PC-9 (cell line): ENCODE results near the gene ALKBH5. TPM values are rescaled to one million over a fixed set of nuclear protein-coding genes. Genes with fewer than 3 reads are reported as not detected.

Experiments
- BruUV-seq: library from RNA; stranded (reverse); fragments of 400-500 nt; replicated peaks from 2 replicates; lab custom pipeline; 2021; lab: Mats Ljungman, UMichigan
- CTCF ChIA-PET: fragments of 300-600 bp; sonication (Branson Sonifier 250); formaldehyde crosslinking; loops from one replicate; lab custom pipeline; 2022; ENCODE audit warnings: antibody characterized with exemption; lab: Charles Lee
- POLR2A ChIA-PET: fragments of 300-600 bp; sonication (Branson Sonifier 250); formaldehyde crosslinking; loops from one replicate; lab custom pipeline; 2022; ENCODE audit warnings: antibody characterized with exemption; ENCODE audit not compliant: unreplicated experiment; lab: Charles Lee
- DNase-seq, 2 experiments: peaks; one replicate each; pipeline versions ENCODE4 v3.0.0 to v3.0.0-alpha.2; 2015 to 2022; ENCODE audit warnings: mixed read lengths in 1 of 2
- H2AFZ ChIP-seq: fragments of 200-600 bp; sonication (generic); 2 replicates; pipeline ENCODE4 v1.8.1; 2017; ENCODE audit warnings: antibody characterized with exemption
- H3F3A ChIP-seq: fragments of 200-600 bp; sonication (generic); 2 replicates; pipeline ENCODE4 v1.8.1; 2017; ENCODE audit warnings: antibody characterized with exemption, mild to moderate bottlenecking, low read depth; ENCODE audit not compliant: insufficient read depth
- H3K27ac ChIP-seq: fragments of 200-600 bp; sonication (generic); 2 replicates; pipeline ENCODE4 v1.6.1; 2016; ENCODE audit warnings: mixed run types
- H3K27me3 ChIP-seq: fragments of 200-600 bp; sonication (generic); 2 replicates; pipeline ENCODE4 v1.6.1; 2016; ENCODE audit warnings: low read depth, mixed run types; ENCODE audit not compliant: insufficient read depth
- H3K36me3 ChIP-seq: fragments of 200-600 bp; sonication (generic); 2 replicates; pipeline ENCODE4 v1.6.1; 2016; ENCODE audit warnings: low read depth, mixed run types
- H3K4me1 ChIP-seq: fragments of 200-600 bp; sonication (generic); replicated peaks from 2 replicates; pipeline ENCODE4 v1.6.1; 2016; ENCODE audit warnings: mixed run types; ENCODE audit not compliant: insufficient read depth
- H3K4me2 ChIP-seq: fragments of 200-600 bp; sonication (generic); 2 replicates; pipeline ENCODE4 v1.6.1; 2017; ENCODE audit warnings: mixed run types
- H3K4me3 ChIP-seq: fragments of 200-600 bp; sonication (generic); 2 replicates; pipeline ENCODE4 v1.6.1; 2016; ENCODE audit warnings: mixed run types
- H3K79me2 ChIP-seq: fragments of 200-600 bp; sonication (generic); 2 replicates; pipeline ENCODE4 v1.6.1; 2017; ENCODE audit warnings: low read depth, mixed run types
- H3K9me2 ChIP-seq: fragments of 200-600 bp; sonication (generic); 2 replicates; pipeline ENCODE4 v1.8.1; 2017; ENCODE audit warnings: mild to moderate bottlenecking; ENCODE audit not compliant: insufficient read depth
- H3K9me3 ChIP-seq: fragments of 200-600 bp; sonication (generic); 2 replicates; pipeline ENCODE4 v1.8.1; 2016; ENCODE audit warnings: low read depth; ENCODE audit not compliant: insufficient read depth
- H4K20me1 ChIP-seq: fragments of 200-600 bp; sonication (generic); 2 replicates; pipeline ENCODE4 v1.8.1; 2017; ENCODE audit not compliant: insufficient read depth
- EZH2 ChIP-seq: fragments of 200-600 bp; sonication (generic); IDR thresholded peaks from 2 replicates; pipeline ENCODE4 v1.8.0; 2017; ENCODE audit warnings: antibody characterized with exemption, low read depth
- intact Hi-C: fragments of 100-400 bp; cut with micrococcal nuclease; formaldehyde crosslinking; loops from one replicate; pipeline ENCODE4 v1.10.0; 2022; ENCODE audit not compliant: unreplicated experiment
- total RNA-seq: library from RNA; stranded (reverse); gene quantifications from 2 replicates; pipeline ENCODE4 v1.2.3, GENCODE V29; 2021
- TF ChIP-seq, protein P1 (sequence below): fragments of 200-600 bp; sonication (generic); conservative IDR thresholded peaks from 2 replicates; pipeline ENCODE4 v1.6.1; 2017; ENCODE audit warnings: mixed run types, antibody characterized with exemption, mild to moderate bottlenecking, moderate library complexity

The ALKBH5 gene
- total RNA-seq, 1 experiment from 2014 or later, result 117 TPM

DNA sequence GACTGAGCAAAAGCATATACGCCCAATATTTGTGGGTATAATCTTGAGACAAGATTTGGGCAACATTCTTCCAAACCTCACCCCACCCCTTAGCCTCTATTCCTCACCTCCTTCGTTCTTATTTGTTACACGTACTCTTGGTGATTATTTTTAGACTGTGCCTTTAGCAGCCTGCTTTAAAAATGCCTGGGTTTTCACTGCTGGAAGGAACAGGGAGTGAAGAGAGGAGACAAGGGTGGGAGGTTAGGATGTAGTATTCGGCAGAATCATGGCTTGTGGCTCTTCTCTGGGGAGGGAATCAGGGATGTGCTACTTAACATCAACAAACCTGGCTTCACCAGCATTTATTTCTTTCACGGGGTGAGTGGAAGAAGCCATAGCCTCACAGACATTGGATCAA lies 11.6 kb downstream of the ALKBH5 start:
- ChIA-PET POLR2A (no interaction called here), CTCF (no interaction called here)
- no peaks in the 10 kb centered on the region for H3K9me3 ChIP-seq
- H3F3A ChIP-seq, result no peaks in the 10 kb centered on the region; the same call in none of the 2 replicates
- no peak overlapping the region for H3K4me2 ChIP-seq
- H3K4me3 ChIP-seq, result no peak overlapping the region
- DNase-seq, result no peak
- H3K36me3 ChIP-seq, result peaks cover 5% of the 10 kb centered on the region; the same call in 1 of the 2 replicates
- intact Hi-C loops, result no loop called here
- H3K4me1 ChIP-seq, result no peaks in the 10 kb centered on the region
- BruUV-seq, result no TSS peak
- H3K27ac ChIP-seq, result no peak overlapping the region
- H3K27me3 ChIP-seq, result no peaks in the 10 kb centered on the region
- no peaks in the 10 kb centered on the region for H3K9me2 ChIP-seq
- H4K20me1 ChIP-seq, result peaks cover 49% of the 10 kb centered on the region
- peaks cover 73% of the 10 kb centered on the region for H3K79me2 ChIP-seq
- TF ChIP-seq, protein P1, sequence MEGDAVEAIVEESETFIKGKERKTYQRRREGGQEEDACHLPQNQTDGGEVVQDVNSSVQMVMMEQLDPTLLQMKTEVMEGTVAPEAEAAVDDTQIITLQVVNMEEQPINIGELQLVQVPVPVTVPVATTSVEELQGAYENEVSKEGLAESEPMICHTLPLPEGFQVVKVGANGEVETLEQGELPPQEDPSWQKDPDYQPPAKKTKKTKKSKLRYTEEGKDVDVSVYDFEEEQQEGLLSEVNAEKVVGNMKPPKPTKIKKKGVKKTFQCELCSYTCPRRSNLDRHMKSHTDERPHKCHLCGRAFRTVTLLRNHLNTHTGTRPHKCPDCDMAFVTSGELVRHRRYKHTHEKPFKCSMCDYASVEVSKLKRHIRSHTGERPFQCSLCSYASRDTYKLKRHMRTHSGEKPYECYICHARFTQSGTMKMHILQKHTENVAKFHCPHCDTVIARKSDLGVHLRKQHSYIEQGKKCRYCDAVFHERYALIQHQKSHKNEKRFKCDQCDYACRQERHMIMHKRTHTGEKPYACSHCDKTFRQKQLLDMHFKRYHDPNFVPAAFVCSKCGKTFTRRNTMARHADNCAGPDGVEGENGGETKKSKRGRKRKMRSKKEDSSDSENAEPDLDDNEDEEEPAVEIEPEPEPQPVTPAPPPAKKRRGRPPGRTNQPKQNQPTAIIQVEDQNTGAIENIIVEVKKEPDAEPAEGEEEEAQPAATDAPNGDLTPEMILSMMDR, result no peak
- TF ChIP-seq EZH2, result no peak
- no peak overlapping the region for H2AFZ ChIP-seq

- CTCF ChIA-PET, result no interaction called here
- H3K9me3 ChIP-seq, result no peaks in the 10 kb centered on the region
- H3F3A ChIP-seq, result peaks cover 7% of the 10 kb centered on the region
- no TSS peak for BruUV-seq
- no peak for DNase-seq
- H3K79me2 ChIP-seq, result peaks cover 56% of the 10 kb centered on the region
- H3K9me2 ChIP-seq, result no peaks in the 10 kb centered on the region
- no peak for TF ChIP-seq EZH2
- TF ChIP-seq, protein P1, result no peak
- no peak overlapping the region for H3K4me2 ChIP-seq
- H3K4me1 ChIP-seq, result peaks cover 6% of the 10 kb centered on the region
- peaks cover 47% of the 10 kb centered on the region for H4K20me1 ChIP-seq
- no peak overlapping the region for H2AFZ ChIP-seq
- POLR2A ChIA-PET, result no interaction called here
- H3K4me3 ChIP-seq, result no peak overlapping the region
- no peaks in the 10 kb centered on the region for H3K27me3 ChIP-seq
- H3K27ac ChIP-seq, result no peak overlapping the region
- H3K36me3 ChIP-seq, result peaks cover 5% of the 10 kb centered on the region; the same call in 1 of the 2 replicates
- intact Hi-C loops, result no loop called here
These were observed 14.0 kb downstream of the ALKBH5 start for GRCh38 chr17:18197535-18198194.

DNA sequence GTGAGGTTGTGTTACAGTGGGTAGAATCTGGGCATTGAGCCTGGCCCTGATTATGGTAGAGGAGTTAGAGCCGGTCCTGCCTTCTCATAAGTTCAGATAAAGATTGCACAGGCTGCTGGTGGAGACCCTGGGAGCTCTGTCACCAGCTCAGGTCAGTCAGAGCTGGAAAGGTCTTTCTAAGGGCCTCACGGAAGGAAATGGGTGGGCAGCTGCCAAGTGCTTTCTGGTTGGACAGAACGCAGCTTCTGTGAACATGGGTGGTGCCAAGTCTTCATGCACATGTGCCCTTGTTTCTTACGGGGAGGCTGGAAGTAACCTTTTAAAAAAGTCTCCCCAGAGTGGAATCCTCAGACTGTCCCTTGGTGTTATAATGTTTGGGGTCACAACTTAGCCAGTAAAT lies 14.9 kb downstream of the ALKBH5 start:
- H3K36me3 ChIP-seq, result peaks cover 5% of the 10 kb centered on the region; the same call in 1 of the 2 replicates
- CTCF ChIA-PET, result no interaction called here
- TF ChIP-seq, protein P1, result no peak
- TF ChIP-seq EZH2, result no peak

More for the DNA sequence above, 14.9 kb downstream of the ALKBH5 start:
- no TSS peak for BruUV-seq
- H4K20me1 ChIP-seq, result peaks cover 53% of the 10 kb centered on the region
- peaks cover 49% of the 10 kb centered on the region for H3K79me2 ChIP-seq
- H3K9me3 ChIP-seq, result no peaks in the 10 kb centered on the region
- H3K27ac ChIP-seq, result no peak overlapping the region
- H3K4me3 ChIP-seq, result no peak overlapping the region
- H3F3A ChIP-seq, result peaks cover 12% of the 10 kb centered on the region
- peaks cover 15% of the 10 kb centered on the region for H3K4me1 ChIP-seq
- no peak overlapping the region for H2AFZ ChIP-seq
- no peak for DNase-seq
- H3K4me2 ChIP-seq, result no peak overlapping the region
- H3K27me3 ChIP-seq, result no peaks in the 10 kb centered on the region
- POLR2A ChIA-PET, result no interaction called here
- H3K9me2 ChIP-seq, result no peaks in the 10 kb centered on the region
- intact Hi-C loops, result no loop called here
